Activated T-helper 2 cell treated with anti-CD3 and anti-CD28 coated beads, Interferon-gamma antibody, Interleukin-2, Interleukin-4, amounts not matched to agents 10 μg/mL and 5 μg/mL and 100 μg/mL, durations not matched to agents 14 hours and 24 hours and 36 hours (primary cell): Measurements from ENCODE around the gene TSPAN18. TPM values are rescaled to one million over a fixed set of nuclear protein-coding genes. Genes with fewer than 3 reads are reported as not detected.
"Not testable (repeated sequence)": the region's sequence is repeated elsewhere in the genome, so short reads cannot be mapped to it uniquely, and the experiment has no call there.

Source experiments
- DNase-seq: peaks from one replicate; pipeline ENCODE4 v3.0.0; 2021; ENCODE audit warnings: low spot score
- H3K27ac Mint-ChIP-seq: one replicate; pipeline ENCODE4 v1.8.0; 2021; ENCODE audit warnings: mixed read lengths
- H3K27me3 Mint-ChIP-seq: one replicate; pipeline ENCODE4 v1.8.0; 2021; ENCODE audit warnings: low read depth, mixed read lengths
- H3K36me3 Mint-ChIP-seq: one replicate; pipeline ENCODE4 v1.8.0; 2021; ENCODE audit warnings: low read depth, mixed read lengths
- H3K4me1 Mint-ChIP-seq: one replicate; pipeline ENCODE4 v1.8.0; 2021; ENCODE audit warnings: low read depth, mixed read lengths
- H3K4me3 Mint-ChIP-seq: one replicate; pipeline ENCODE4 v1.8.0; 2021; ENCODE audit warnings: low read depth, mild to moderate bottlenecking, moderate library complexity, mixed read lengths
- H3K9me3 Mint-ChIP-seq: one replicate; pipeline ENCODE4 v1.8.0; 2021; ENCODE audit warnings: mixed read lengths
- intact Hi-C: fragments of 100-400 bp; cut with micrococcal nuclease; formaldehyde crosslinking; loops from one replicate; pipeline ENCODE4 v1.15.1; 2023
- total RNA-seq: library from RNA; stranded (reverse); gene quantifications from 2 replicates; pipeline ENCODE4 v1.2.3, GENCODE V29; 2022

The TSPAN18 gene
- total RNA-seq, 1 donor from 2014 or later: 0.87 TPM

DNA sequence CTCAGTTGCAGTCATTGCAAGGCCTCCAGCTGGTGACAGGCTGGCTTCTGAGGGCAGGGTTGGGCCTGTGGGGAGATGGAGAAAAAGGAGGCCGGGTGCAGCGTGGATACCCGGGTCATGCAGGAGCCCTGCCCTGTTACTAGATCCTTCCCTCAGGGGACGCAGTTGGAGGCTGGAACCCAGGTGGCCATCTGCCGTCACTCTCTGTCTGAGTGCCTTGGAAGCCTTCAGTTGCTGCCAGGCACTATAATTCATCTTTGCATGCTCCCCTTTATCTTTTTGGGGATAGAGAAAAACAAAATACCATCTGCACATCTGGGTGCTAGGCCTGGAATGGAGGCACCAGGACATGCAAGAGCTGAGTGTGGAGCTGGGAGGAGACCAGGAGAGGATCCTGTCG is 141.3 kb downstream of the TSPAN18 start:
- DNase-seq: no peak
- H3K27ac Mint-ChIP-seq: no peak overlapping the region
- no peaks in the 10 kb centered on the region for H3K4me1 Mint-ChIP-seq
- H3K36me3 Mint-ChIP-seq: no peaks in the 10 kb centered on the region
- no peaks in the 10 kb centered on the region for H3K9me3 Mint-ChIP-seq
- H3K4me3 Mint-ChIP-seq: no peak overlapping the region
- intact Hi-C loops: no loop called here
- peaks cover 44% of the 10 kb centered on the region for H3K27me3 Mint-ChIP-seq

DNA sequence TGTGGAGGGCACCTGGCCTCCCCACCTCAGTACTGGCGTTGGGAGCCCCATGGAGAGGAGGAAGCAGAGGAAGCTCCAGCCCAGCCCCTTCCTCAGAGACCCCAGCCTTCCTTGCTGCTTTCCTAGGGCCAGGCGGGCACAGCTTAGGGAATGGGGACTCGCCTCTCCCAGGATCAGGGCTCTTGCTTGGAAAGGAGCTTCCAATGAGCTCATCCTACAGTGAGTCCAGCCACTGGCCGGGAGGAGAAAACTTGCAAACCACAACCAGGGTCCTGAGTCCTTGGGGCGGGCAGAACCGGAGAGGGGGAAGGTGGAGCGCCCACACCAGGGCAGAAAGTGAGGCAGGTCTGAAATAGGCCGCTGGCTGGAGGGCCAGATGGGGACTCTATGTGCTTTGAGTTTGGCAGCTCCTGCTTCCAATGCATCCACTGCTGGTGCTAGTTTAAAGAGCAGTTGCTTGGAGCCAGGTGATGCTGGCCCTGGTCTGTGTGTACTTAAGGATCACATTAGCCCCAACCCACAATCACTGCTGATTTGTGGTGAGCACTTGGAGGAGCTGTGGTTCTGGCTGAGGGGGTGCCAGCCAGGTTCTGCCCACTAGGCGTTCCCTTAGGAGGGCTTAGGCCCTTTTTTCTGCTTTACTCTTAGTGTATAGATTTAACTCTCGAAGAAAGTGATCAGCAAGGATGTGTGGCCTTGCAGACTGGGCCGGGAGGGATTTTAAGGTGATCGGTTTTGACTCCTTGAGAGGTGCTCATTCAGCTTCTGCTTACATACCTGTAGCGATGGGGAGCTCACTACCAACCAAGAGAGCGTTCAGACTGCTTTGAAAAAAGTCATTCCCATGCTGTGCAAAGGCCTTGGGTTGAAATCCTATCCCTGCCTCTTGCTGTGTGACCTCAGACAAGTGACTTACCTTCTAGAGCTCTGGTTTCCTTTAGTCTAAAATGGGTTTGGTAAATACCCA is 142.0 kb downstream of the TSPAN18 start:
- Mint-ChIP-seq H3K27me3 (peaks cover 43% of the 10 kb centered on the region), H3K4me3 (no peak overlapping the region), H3K36me3 (no peaks in the 10 kb centered on the region), H3K27ac (no peak overlapping the region), H3K4me1 (no peaks in the 10 kb centered on the region), H3K9me3 (no peaks in the 10 kb centered on the region)
- no peak for DNase-seq
- intact Hi-C loops: no loop called here

DNA sequence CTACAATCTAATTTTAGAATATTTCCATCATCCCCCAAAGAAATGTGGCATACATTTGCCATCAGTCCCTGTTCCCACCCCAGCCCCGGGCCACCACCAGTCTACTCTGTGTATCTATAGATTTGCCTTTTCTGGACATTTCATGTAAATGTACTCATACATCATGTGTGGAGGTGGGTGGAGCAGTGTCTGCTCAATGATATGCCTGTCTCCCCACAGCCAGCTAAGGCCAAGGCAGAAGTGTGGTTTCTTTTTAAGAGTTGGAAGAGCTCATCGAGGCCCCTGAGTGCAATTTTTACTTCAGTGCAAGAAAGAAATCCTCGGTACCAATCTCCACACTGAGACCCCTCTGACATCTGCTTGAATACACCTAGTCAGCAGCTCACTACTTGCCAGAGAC is 143.4 kb downstream of the TSPAN18 start:
- H3K9me3 Mint-ChIP-seq: no peaks in the 10 kb centered on the region
- H3K36me3 Mint-ChIP-seq: no peaks in the 10 kb centered on the region
- no peaks in the 10 kb centered on the region for H3K4me1 Mint-ChIP-seq
- DNase-seq: no peak
- no peak overlapping the region for H3K27ac Mint-ChIP-seq
- no peak overlapping the region for H3K4me3 Mint-ChIP-seq
- H3K27me3 Mint-ChIP-seq: peaks cover 35% of the 10 kb centered on the region
- intact Hi-C loops: no loop called here

DNA sequence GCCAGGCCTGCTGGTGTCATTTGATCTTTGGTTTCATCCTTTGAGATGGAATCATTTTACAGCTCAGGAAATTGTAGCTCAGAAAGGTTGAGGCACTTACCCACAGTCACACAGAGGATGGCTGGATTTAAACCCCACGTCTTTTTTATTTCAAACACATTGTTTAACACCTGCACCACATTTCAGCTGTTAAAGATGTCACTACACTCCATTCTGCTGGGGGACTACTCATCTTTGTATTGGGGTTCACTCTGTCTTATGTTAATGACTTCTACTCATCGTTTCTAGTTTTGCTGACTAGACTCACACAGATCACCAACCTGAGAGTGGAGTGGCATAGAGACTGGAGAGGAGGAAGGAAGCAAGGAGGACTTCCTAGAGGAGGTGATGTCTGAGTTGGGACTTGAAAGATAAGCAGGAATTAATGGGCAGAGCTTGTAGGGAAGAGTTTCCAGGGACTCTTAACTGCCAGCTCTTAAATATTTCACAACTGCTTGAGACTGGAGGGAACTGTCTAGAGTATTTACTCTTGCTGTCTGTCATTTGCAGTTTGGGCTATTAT is 143.9 kb downstream of the TSPAN18 start:
- H3K27ac Mint-ChIP-seq: no peak overlapping the region
- no peaks in the 10 kb centered on the region for H3K36me3 Mint-ChIP-seq
- H3K4me3 Mint-ChIP-seq: no peak overlapping the region
- intact Hi-C loops: no loop called here
- H3K4me1 Mint-ChIP-seq: no peaks in the 10 kb centered on the region
- H3K27me3 Mint-ChIP-seq: peaks cover 31% of the 10 kb centered on the region
- no peaks in the 10 kb centered on the region for H3K9me3 Mint-ChIP-seq
- DNase-seq: no peak

DNA sequence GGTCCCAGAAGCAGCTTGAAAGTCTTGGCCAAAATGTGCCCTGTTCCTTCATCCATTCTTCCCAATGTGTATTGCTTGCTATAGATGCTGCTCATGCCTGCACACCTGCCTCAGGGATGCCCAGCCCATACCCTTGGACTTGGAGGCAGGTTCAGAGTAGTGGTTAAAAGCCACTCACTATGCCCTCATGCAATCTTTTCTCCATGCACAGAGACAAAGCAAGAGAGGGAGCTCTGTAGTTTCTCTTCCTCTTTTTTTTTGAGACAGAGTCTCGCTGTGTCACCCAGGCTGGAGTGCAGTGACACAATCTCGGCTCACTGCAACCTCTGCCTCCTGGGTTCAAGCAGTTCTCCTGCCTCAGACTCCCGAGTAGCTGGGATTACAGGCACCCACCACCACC is 144.9 kb downstream of the TSPAN18 start:
- DNase-seq, H3K36me3 Mint-ChIP-seq, H3K4me3 Mint-ChIP-seq, H3K4me1 Mint-ChIP-seq, H3K27ac Mint-ChIP-seq, intact Hi-C loops, H3K9me3 Mint-ChIP-seq: not testable (repeated sequence)
- H3K27me3 Mint-ChIP-seq: peaks cover 25% of the 10 kb centered on the region

DNA sequence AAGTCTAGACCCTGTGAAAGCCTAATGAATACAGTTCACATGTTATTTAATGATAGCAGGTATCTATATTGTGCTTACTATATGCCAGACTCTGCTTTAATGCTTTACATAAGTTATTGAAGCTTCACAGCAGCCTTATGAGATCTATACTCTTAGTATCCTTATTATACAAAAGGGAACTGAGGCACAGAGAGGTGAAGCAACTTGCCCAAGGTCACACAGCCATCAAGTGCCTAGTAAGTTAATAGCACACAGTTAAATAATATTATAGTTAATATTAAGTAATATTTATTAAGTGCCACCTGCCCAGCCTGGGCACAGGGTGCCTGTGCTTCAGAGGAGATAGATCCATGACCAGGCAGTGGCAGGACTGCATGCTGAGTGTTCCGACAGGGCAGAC is 145.8 kb downstream of the TSPAN18 start:
- intact Hi-C loops: no loop called here
- H3K9me3 Mint-ChIP-seq: no peaks in the 10 kb centered on the region
- H3K27me3 Mint-ChIP-seq: peaks cover 19% of the 10 kb centered on the region
- no peaks in the 10 kb centered on the region for H3K36me3 Mint-ChIP-seq
- H3K4me1 Mint-ChIP-seq: no peaks in the 10 kb centered on the region
- H3K4me3 Mint-ChIP-seq: no peak overlapping the region
- no peak overlapping the region for H3K27ac Mint-ChIP-seq
- DNase-seq: no peak

DNA sequence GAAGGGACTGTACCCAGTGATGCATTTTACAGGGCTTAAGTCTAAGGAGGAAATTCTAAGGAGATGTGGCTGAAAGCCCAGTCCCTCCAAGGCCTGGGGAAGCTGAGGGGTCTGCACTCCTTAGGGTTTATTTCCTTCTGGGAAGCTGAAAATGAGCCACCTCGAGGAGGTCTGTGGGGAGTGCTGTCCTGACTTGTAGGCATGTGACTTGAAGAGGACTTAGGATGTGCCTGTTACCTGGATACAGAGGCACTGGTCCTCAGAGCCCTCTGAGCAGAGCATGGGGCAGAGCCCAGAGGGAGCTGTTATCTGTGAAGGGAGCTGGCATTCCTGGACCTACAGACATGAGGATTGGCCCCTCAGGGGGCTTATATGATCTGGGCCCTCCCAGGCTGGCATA is 146.8 kb downstream of the TSPAN18 start:
- intact Hi-C loops: no loop called here
- no peak overlapping the region for H3K4me3 Mint-ChIP-seq
- H3K27me3 Mint-ChIP-seq: peaks cover 12% of the 10 kb centered on the region
- H3K4me1 Mint-ChIP-seq: no peaks in the 10 kb centered on the region
- H3K9me3 Mint-ChIP-seq: no peaks in the 10 kb centered on the region
- H3K27ac Mint-ChIP-seq: no peak overlapping the region
- H3K36me3 Mint-ChIP-seq: no peaks in the 10 kb centered on the region
- DNase-seq: no peak

DNA sequence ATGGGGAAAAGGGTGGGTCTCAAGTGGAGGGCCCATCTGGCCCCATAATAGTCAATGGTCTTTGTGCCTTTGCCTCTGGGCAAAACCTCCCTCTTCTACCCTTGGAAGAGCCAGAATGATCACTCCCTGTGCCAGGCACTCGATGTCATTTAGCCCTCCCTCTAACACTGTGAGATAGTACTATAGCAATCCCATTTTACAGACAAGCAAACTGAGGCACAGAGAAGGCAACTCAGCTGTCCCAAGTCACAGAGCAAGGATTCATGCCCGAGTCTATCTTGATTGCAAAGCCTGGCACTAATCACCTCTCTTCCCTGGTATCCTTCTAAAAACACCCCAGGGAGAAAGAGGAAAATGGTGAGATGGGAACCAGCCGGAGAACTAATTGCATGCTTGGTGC is 147.5 kb downstream of the TSPAN18 start:
- H3K27ac Mint-ChIP-seq: no peak overlapping the region
- no peak for DNase-seq
- H3K9me3 Mint-ChIP-seq: no peaks in the 10 kb centered on the region
- no peak overlapping the region for H3K4me3 Mint-ChIP-seq
- peaks cover 11% of the 10 kb centered on the region for H3K27me3 Mint-ChIP-seq
- intact Hi-C loops: no loop called here
- H3K36me3 Mint-ChIP-seq: no peaks in the 10 kb centered on the region
- H3K4me1 Mint-ChIP-seq: no peaks in the 10 kb centered on the region

DNA sequence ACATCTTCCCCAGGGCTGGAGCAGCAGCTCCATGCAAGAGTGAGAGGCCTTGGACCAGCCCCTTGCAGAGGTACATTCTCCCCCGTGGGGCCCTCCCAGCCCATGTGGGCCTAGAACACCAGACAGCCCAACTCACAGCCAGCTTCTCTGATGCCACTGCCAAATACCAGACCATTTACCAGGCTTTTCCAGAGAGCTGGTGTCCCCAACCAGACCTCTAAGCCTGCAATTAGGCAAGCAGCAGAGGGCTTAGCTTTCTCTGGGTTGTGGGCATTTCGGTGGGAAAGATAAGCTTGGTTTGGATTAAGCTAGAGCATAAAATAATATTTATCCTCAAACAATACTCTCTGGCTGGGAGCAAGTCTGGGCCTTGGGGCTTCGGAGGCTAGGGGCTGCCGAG is 148.3 kb downstream of the TSPAN18 start:
- Mint-ChIP-seq H3K27ac (no peak overlapping the region), H3K4me3 (no peak overlapping the region), H3K27me3 (peaks cover 10% of the 10 kb centered on the region), H3K9me3 (no peaks in the 10 kb centered on the region), H3K4me1 (no peaks in the 10 kb centered on the region), H3K36me3 (no peaks in the 10 kb centered on the region)
- intact Hi-C loops: no loop called here
- DNase-seq: no peak

DNA sequence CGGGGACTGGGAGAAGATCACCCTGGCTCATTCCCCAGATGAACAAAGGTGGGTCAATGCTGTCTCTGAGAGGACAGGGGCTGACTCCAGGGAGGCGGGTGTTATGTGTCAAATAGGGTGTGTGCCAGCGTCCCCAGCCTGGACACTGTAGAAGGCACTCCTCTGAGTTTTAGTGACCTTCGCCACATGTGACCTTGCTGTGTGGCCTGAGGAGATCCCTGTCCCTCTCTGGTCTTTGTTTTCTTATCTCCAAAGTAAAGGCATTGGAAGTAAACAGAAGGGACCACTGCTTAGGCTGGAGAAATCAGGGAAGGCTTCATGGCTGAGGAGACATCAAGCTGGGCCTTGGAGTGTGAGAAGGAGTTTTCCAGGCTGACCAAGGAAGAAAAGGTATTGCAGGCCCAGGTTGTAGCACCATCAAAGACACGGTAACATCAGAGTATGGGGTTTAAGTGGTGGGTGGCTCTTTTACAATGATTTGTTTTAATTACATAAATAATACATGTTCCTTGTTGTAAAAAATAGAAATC is 149.5 kb downstream of the TSPAN18 start:
- Mint-ChIP-seq H3K27ac (no peak overlapping the region), H3K4me1 (no peaks in the 10 kb centered on the region), H3K27me3 (peaks cover 3% of the 10 kb centered on the region), H3K4me3 (no peak overlapping the region), H3K9me3 (no peaks in the 10 kb centered on the region), H3K36me3 (no peaks in the 10 kb centered on the region)
- intact Hi-C loops: no loop called here
- no peak for DNase-seq

DNA sequence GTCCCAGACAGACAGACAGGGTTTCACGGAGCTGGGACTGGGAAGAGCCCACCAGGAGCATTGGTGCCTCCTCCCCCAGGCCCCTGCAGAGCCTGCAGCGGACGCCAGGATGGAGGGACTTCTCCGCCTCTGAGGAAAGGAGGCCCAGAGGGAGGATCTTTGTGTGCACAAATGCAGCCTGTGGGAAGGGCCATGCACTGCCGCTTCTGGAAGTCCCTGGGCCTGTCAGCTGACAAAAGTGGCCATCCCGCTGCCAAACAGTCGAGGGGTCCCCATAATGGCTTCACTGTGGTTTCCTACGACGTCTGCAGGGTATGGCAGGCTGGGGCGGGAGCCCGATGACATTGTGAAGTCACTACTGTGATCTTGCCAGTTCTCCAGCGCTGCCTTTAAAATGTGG is 150.1 kb downstream of the TSPAN18 start:
- peaks cover 3% of the 10 kb centered on the region for H3K27me3 Mint-ChIP-seq
- DNase-seq: no peak
- H3K9me3 Mint-ChIP-seq: no peaks in the 10 kb centered on the region
- no peak overlapping the region for H3K27ac Mint-ChIP-seq
- H3K36me3 Mint-ChIP-seq: no peaks in the 10 kb centered on the region
- intact Hi-C loops: no loop called here
- no peaks in the 10 kb centered on the region for H3K4me1 Mint-ChIP-seq
- no peak overlapping the region for H3K4me3 Mint-ChIP-seq

DNA sequence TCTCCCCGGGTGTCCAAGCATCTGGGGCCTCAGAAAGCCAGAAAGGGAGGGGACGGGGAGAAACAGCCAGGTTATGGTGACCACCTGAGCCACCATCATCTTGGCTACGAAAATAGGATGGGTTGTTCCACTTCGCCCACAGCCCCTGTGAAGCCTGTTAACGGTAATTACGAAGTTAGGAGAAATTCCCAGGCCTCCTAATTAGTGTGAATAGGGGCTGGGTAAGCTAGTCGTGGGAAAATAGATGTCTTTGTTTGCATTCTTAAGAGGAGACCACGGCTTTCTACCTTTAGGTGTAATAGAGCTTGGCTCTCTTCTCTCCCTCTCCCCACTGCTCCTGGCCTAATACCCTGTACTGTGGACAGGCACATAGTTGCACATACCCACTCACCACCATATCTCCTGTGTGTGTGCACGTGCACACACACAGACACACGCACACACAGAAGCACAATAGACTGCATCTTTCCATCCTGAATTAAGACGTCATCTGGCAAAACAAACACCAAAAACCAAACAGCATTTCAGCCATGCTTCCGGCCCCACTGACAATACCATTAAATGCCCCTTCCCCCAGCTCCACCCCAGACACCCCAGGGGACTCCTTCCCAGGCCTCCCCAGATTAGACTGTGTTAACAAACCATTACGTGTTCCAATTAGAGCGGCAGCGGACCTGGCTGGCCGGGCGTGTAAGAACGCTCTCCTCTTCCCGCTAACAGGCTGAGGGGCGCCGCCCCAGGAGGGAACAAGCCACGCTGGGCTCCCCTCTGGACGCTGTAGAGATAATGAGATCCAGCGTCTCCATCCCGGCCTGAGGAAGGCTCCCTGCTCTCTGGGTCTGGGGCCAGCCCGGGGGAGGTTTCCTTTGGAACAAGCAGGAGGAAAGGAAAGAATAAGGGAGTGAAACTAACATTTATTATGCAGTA is 151.1 kb downstream of the TSPAN18 start:
- DNase-seq: no peak
- Mint-ChIP-seq H3K36me3 (no peaks in the 10 kb centered on the region), H3K9me3 (no peaks in the 10 kb centered on the region), H3K4me1 (no peaks in the 10 kb centered on the region), H3K4me3 (no peak overlapping the region), H3K27ac (no peak overlapping the region), H3K27me3 (peaks cover 5% of the 10 kb centered on the region)
- intact Hi-C loops: no loop called here
